Left ventricle myocardium inferior (tissue), 1 donor: ENCODE measurements around the gene TMEM92. TPM values are rescaled to one million over a fixed set of nuclear protein-coding genes. Genes with fewer than 3 reads are reported as not detected.
A peak's percentile ranks its signal among the peaks of the same experiment; 100 is the strongest.
"Not testable (repeated sequence)": the region's sequence is repeated elsewhere in the genome, so short reads cannot be mapped to it uniquely, and the experiment has no call there.

Source experiments
- DNase-seq: peaks from one replicate; pipeline ENCODE4 v3.0.0-alpha.2; 2020
- H3K27ac ChIP-seq: fragments of 200-600 bp; replicated peaks from 2 replicates; pipeline ENCODE4 v1.8.0; 2021
- H3K27me3 ChIP-seq: fragments of 200-600 bp; 2 replicates; pipeline ENCODE4 v1.8.0; 2021; ENCODE audit warnings: low read depth
- H3K36me3 ChIP-seq: fragments of 200-600 bp; 2 replicates; pipeline ENCODE4 v1.8.0; 2021
- H3K4me1 ChIP-seq: fragments of 200-600 bp; 2 replicates; pipeline ENCODE4 v1.8.0; 2021
- H3K4me3 ChIP-seq: fragments of 200-600 bp; 2 replicates; pipeline ENCODE4 v1.8.0; 2021; ENCODE audit warnings: mild to moderate bottlenecking, moderate library complexity
- H3K9me3 ChIP-seq: fragments of 200-600 bp; replicated peaks from 2 replicates; pipeline ENCODE4 v1.8.0; 2021
- intact Hi-C: fragments of 100-400 bp; cut with micrococcal nuclease; formaldehyde crosslinking; loops from one replicate; pipeline ENCODE4 v1.11.0; 2022
- total RNA-seq: library from RNA; stranded (reverse); fragmentation: NEBNext Ultra II Directional; extraction: Animal tissue kit (Norgen Biotek cat#: 25700); gene quantifications from one replicate; pipeline ENCODE4 v1.2.1, GENCODE V29; 2021
- TF ChIP-seq, protein P1 (sequence below): fragments of 200-600 bp; IDR thresholded peaks from 2 replicates; pipeline ENCODE4 v1.8.0; 2021; ENCODE audit warnings: antibody characterized with exemption, mild to moderate bottlenecking, borderline replicate concordance
- donor health status: DM: no; HTN: yes; CAD: no; lungs with severe emphysema.

Gene TMEM92
- total RNA-seq, 1 donor from 2014 or later: not detected

DNA sequence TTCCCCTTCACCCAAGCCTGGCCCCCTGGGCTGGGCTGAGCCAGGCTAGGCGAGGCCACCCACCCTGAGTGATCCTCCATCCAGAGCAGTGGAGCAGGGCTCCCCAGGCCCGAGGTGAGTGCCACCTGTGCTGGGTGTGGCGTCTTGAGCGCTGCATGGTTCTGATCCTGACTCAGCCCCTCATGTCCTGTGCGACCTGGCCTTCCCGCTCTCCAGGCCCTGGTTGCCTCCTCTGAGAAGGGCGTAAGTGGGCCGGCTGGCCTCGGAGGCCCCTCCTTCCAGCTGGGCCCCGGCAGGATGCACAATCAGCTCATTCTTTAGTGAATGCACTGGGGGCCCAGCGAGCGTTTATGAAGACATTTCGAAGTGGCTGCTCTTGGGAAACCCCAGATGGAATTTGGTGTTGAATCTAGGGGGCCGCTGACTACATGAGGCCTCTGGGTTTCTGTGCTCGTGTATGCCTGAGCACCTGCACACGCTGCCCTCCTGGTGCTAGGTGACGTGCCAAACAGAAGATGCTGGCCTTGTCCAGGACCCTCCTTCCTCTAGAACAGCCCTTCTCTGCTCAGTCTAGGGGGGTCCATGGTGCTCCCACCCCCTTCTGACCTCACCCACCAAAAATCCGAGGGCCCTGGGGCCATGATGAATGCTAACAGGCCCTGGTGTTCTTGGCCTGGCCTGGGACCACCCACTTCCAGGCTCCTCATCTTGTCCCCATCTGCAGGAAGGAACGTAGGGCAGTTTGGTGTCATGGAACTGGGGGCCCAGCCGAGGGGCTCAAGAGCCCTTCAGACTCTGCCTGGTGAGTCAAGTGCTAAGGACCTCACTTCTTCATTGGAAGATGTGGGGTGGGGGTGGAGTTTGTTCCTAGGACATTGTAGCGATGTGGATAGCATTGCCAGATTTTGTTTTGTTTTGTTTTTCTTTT is 3.6 kb upstream of the TMEM92 start:
- TF ChIP-seq, protein P1, sequence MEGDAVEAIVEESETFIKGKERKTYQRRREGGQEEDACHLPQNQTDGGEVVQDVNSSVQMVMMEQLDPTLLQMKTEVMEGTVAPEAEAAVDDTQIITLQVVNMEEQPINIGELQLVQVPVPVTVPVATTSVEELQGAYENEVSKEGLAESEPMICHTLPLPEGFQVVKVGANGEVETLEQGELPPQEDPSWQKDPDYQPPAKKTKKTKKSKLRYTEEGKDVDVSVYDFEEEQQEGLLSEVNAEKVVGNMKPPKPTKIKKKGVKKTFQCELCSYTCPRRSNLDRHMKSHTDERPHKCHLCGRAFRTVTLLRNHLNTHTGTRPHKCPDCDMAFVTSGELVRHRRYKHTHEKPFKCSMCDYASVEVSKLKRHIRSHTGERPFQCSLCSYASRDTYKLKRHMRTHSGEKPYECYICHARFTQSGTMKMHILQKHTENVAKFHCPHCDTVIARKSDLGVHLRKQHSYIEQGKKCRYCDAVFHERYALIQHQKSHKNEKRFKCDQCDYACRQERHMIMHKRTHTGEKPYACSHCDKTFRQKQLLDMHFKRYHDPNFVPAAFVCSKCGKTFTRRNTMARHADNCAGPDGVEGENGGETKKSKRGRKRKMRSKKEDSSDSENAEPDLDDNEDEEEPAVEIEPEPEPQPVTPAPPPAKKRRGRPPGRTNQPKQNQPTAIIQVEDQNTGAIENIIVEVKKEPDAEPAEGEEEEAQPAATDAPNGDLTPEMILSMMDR: no peak
- Histone ChIP-seq H3K36me3 (no peaks in the 10 kb centered on the region), H3K4me3 (no peak overlapping the region), H3K9me3 (no peaks in the 10 kb centered on the region), H3K27ac (peak overlapping the region; percentile 62), H3K27me3 (peaks cover 45% of the 10 kb centered on the region), H3K4me1 (peaks cover 33% of the 10 kb centered on the region)
- no peak for DNase-seq
- intact Hi-C loops: loop anchor here (5.0 kb wide), 1 partner anchor 68 kb away; the partner anchor contains the start of gene COL1A1

DNA sequence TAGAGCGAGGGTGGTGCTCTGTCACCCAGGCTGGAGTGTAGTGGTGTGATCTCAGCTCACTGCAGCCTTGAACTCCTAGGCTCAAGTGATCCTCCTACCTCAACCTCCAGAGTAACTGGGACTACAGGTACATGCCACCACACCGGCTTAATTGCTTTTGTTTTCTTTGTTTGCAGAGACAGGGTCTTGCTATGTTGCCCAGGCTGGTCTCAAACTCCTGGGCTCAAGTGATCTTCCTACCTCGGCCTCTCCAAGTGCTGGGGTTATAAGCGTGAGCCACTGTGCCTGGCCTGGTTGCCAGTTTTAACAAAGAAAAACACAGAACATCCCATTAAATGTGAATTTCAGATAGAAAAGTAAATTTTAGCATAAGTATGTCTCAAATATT is 2.9 kb upstream of the TMEM92 start:
- DNase-seq, H3K4me3 ChIP-seq, H3K9me3 ChIP-seq, H3K36me3 ChIP-seq: not testable (repeated sequence)
- H3K27me3 ChIP-seq: peaks cover 45% of the 10 kb centered on the region
- H3K4me1 ChIP-seq: peaks cover 32% of the 10 kb centered on the region
- intact Hi-C loops: loop anchor here (5.0 kb wide), 1 partner anchor 69 kb away; the partner anchor contains the start of gene COL1A1
- peak overlapping the region; percentile 36 for H3K27ac ChIP-seq

DNA sequence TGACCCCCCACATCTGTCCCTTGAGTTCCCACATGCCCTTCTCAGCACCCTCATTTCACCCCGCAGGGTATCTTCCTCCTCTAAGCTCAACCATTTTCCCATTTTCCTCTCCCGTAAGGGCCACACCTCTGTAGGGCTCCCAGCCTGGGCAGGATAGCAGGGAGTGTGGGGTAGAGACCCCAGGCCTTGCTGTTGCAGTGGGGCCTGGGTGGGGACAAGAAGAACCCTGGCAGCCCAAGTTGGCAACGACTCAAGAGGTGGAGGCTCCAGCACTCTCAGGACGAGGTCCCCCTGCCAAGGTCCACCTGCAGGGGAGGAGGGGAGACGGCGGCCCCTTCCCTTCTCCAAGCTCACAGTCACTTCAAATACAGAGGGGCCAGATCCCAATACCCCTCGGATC is 2.0 kb upstream of the TMEM92 start:
- Histone ChIP-seq H3K27ac (peak overlapping the region; percentile 58), H3K4me3 (peak overlapping the region; percentile 70), H3K4me1 (peaks cover 23% of the 10 kb centered on the region), H3K36me3 (no peaks in the 10 kb centered on the region), H3K9me3 (no peaks in the 10 kb centered on the region), H3K27me3 (peaks cover 47% of the 10 kb centered on the region)
- intact Hi-C loops: loop anchor here (5.0 kb wide), 1 partner anchor 70 kb away; the partner anchor contains the start of gene COL1A1
- DNase-seq: no peak
- TF ChIP-seq, protein P1: no peak

DNA sequence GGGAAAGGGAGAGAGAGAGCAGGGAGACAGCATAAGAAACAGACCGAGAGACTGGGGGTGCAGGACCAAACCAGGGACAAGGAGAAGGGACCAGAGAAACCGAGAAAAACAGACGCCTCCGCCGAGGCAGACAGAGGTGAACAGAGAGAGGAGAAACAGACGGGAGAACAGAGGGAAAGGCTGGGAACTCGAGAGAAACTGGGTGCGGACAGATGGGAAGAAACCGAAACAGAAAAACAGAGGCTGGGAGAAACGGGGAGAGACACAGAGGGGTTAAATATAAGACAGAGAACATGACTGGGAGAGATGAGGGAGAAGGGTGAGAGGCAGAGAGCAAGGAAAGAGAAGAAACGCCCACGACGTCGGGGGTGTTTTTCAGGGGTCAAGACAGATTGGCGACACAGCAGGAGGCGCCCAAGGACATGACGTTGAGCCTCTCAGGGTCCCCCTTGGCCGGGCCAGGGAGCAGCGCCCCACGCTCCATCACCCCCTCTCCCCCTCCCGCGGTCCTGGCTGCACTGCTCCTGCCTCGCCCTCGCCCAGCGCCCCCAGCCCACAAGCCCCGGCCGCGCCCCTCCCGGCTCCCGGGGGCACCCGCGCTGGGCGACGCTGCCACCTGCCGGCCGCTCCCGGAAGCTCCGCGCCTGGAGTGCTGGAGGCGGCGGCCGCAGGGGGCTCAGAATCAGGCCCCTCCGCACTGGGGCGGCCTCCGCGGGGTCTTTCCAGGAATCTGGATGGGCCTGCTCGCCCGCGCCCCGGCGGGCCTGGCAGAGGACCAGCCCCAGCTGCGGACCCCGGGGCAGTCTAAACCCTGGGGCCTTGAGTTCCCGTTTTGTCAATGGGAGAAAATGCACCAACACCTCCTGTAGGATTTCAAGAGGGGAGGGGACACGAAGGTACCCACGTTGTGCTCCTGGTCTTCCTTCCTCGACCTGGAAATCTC is 1.3 kb upstream of the TMEM92 start:
- DNase-seq: peak; percentile 58
- intact Hi-C loops: loop anchor here (5.0 kb wide), 1 partner anchor 71 kb away; the partner anchor contains the start of gene COL1A1
- H3K4me1 ChIP-seq: peaks cover 17% of the 10 kb centered on the region
- no peaks in the 10 kb centered on the region for H3K36me3 ChIP-seq
- peak overlapping the region; percentile 58 for H3K27ac ChIP-seq
- peak overlapping the region; percentile 70 for H3K4me3 ChIP-seq
- no peaks in the 10 kb centered on the region for H3K9me3 ChIP-seq
- H3K27me3 ChIP-seq: peaks cover 54% of the 10 kb centered on the region
- TF ChIP-seq, protein P1: peak; percentile 94

DNA sequence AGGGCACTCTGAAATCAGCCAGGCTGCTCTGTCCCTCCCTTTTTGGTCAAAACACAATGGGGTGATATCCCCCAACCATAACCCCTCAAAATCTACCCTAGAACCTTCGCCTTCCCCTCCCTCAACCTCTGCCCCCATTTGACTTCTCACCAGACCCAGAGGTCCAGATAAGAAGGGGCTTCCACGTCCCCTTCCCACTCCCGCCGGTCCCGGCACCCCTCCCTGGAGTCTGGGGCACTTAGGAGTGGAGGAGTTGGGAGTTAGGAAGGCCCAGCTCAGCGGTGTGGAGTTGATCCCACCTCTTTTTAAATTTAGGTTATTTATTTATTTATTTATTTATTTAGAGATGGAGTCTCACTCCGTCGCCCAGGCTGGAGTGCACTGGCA is 619 bp upstream of the TMEM92 start:
- DNase-seq: no peak
- peak overlapping the region; percentile 70 for H3K4me3 ChIP-seq
- intact Hi-C loops: loop anchor here (5.0 kb wide), 1 partner anchor 71 kb away; the partner anchor contains the start of gene COL1A1
- peaks cover 17% of the 10 kb centered on the region for H3K4me1 ChIP-seq
- H3K9me3 ChIP-seq: no peaks in the 10 kb centered on the region
- TF ChIP-seq, protein P1: no peak
- no peaks in the 10 kb centered on the region for H3K36me3 ChIP-seq
- no peak overlapping the region for H3K27ac ChIP-seq
- peaks cover 61% of the 10 kb centered on the region for H3K27me3 ChIP-seq
